SK-N-SH (cell line): Measurements from ENCODE around the gene UPF3A.
A peak's percentile ranks its signal among the peaks of the same experiment; 100 is the strongest.

Experiments
- CTCF ChIP-seq: fragments of 200-600 bp; sonication (generic); IDR thresholded peaks from 2 replicates; pipeline ENCODE4 v1.6.1; 2017; ENCODE audit warnings: antibody characterized with exemption, mild to moderate bottlenecking, moderate library complexity
- EP300 ChIP-seq, 2 experiments: IDR thresholded peaks; 2 replicates each; pipeline versions ENCODE4 v1.4.0 to v1.6.1; 2012; ENCODE audit warnings: borderline replicate concordance in 1 of 2, low read depth in 1 of 2, low read length in 1 of 2
- EZH2phosphoT487 ChIP-seq: fragments of 200-600 bp; sonication (generic); IDR thresholded peaks from 2 replicates; pipeline ENCODE4 v1.6.1; 2017; ENCODE audit warnings: low read depth, mixed run types, mild to moderate bottlenecking, antibody characterized with exemption, moderate library complexity, borderline replicate concordance
- FOXM1 ChIP-seq: IDR thresholded peaks from 2 replicates; pipeline ENCODE4 v1.4.0; 2012; ENCODE audit warnings: low read depth, mild to moderate bottlenecking
- JUND ChIP-seq: IDR thresholded peaks from 2 replicates; pipeline ENCODE4 v1.4.0; 2012
- RFX5 ChIP-seq: IDR thresholded peaks from 2 replicates; pipeline ENCODE4 v1.6.1; 2012; ENCODE audit warnings: mild to moderate bottlenecking, improper control_type of control experiment, low read length
- RXRA ChIP-seq: IDR thresholded peaks from 2 replicates; pipeline ENCODE4 v1.4.0; 2012; ENCODE audit warnings: low read depth, mild to moderate bottlenecking, borderline replicate concordance
- TAF1 ChIP-seq: IDR thresholded peaks from 2 replicates; pipeline ENCODE4 v1.6.1; 2012; ENCODE audit warnings: low read depth, mild to moderate bottlenecking, low read length, moderate library complexity, borderline replicate concordance
- TCF12 ChIP-seq: IDR thresholded peaks from 2 replicates; pipeline ENCODE4 v1.4.0; 2012
- TF ChIP-seq, protein P1 (sequence below): fragments of 150-350 bp; IDR thresholded peaks from 2 replicates; pipeline ENCODE4 v1.6.1; 2017; ENCODE audit warnings: antibody characterized with exemption, low read length, low read depth, borderline replicate concordance
- TF ChIP-seq, protein P2 (sequence below): fragments of 150-350 bp; IDR thresholded peaks from 2 replicates; pipeline ENCODE4 v1.6.1; 2016; ENCODE audit warnings: mild to moderate bottlenecking, low read depth, low read length

- TF ChIP-seq JUND (no peak), CTCF (no peak), TAF1 (no peak), RFX5 (no peak), EP300 (IDR thresholded peaks at IDR 0.05; ENCODE audit: borderline replicate concordance in 1 of 2, low read depth in 1 of 2, low read length in 1 of 2) (0 out of 4 replicates have a peak, but pooled peaks of 1 of the 2 experiments have one; percentile 34), TCF12 (peak; percentile 66), FOXM1 (no peak), RXRA (no peak), EZH2phosphoT487 (no peak)
- TF ChIP-seq, protein P1, sequence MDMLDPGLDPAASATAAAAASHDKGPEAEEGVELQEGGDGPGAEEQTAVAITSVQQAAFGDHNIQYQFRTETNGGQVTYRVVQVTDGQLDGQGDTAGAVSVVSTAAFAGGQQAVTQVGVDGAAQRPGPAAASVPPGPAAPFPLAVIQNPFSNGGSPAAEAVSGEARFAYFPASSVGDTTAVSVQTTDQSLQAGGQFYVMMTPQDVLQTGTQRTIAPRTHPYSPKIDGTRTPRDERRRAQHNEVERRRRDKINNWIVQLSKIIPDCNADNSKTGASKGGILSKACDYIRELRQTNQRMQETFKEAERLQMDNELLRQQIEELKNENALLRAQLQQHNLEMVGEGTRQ: no peak
- TF ChIP-seq, protein P2, sequence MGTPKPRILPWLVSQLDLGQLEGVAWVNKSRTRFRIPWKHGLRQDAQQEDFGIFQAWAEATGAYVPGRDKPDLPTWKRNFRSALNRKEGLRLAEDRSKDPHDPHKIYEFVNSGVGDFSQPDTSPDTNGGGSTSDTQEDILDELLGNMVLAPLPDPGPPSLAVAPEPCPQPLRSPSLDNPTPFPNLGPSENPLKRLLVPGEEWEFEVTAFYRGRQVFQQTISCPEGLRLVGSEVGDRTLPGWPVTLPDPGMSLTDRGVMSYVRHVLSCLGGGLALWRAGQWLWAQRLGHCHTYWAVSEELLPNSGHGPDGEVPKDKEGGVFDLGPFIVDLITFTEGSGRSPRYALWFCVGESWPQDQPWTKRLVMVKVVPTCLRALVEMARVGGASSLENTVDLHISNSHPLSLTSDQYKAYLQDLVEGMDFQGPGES: no peak
Measured at GRCh38 chr13:114264886-114265611, 16.4 kb upstream of the UPF3A start.
